Fibroblast of villous mesenchyme (primary cell): Measurements from ENCODE around the gene KLF3. TPM values are rescaled to one million over a fixed set of nuclear protein-coding genes. Genes with fewer than 3 reads are reported as not detected.
A peak's percentile ranks its signal among the peaks of the same experiment; 100 is the strongest.
"Not testable (repeated sequence)": the region's sequence is repeated elsewhere in the genome, so short reads cannot be mapped to it uniquely, and the experiment has no call there.

Source experiments
- DNase-seq: peaks from one replicate; pipeline ENCODE4 v3.0.0-alpha.2; 2010; ENCODE audit warnings: low read depth
- H3K4me3 ChIP-seq: 2 replicates; pipeline ENCODE4 v1.5.1; 2011; ENCODE audit warnings: low read depth, mild to moderate bottlenecking, low read length
- CTCF ChIP-seq: IDR thresholded peaks from 2 replicates; pipeline ENCODE4 v1.5.1; 2012; ENCODE audit warnings: low read depth, mild to moderate bottlenecking, low read length; ENCODE audit not compliant: insufficient read depth
- total RNA-seq: library from RNA; depleted of rRNA; stranded (reverse); fragments of >200 nt; gene quantifications from 2 replicates; pipeline ENCODE4 v1.2.3, GENCODE V29; 2012

KLF3 gene
- total RNA-seq, 1 donor = 24.2 TPM

- no peak for TF ChIP-seq CTCF
- peak; percentile 97 for DNase-seq
- no peak overlapping the region for H3K4me3 ChIP-seq
Measured at GRCh38 chr4:38621028-38621684, 42.8 kb upstream of the KLF3 start.

GRCh38 chr4:38621831-38622230 lies 42.2 kb upstream of the KLF3 start:
- no peak for DNase-seq

GRCh38 chr4:38622340-38622739 lies 41.7 kb upstream of the KLF3 start:
- H3K4me3 ChIP-seq, DNase-seq: not testable (repeated sequence)

More at GRCh38 chr4:38621831-38622230, 42.2 kb upstream of the KLF3 start:
- TF ChIP-seq CTCF = no peak
- no peak overlapping the region for H3K4me3 ChIP-seq

GRCh38 chr4:38623260-38623659 lies 40.7 kb upstream of the KLF3 start:
- no peak for TF ChIP-seq CTCF
- no peak for DNase-seq
- no peak overlapping the region for H3K4me3 ChIP-seq

GRCh38 chr4:38624311-38624710 lies 39.7 kb upstream of the KLF3 start:
- TF ChIP-seq CTCF = no peak
- no peak for DNase-seq
- no peak overlapping the region for H3K4me3 ChIP-seq

GRCh38 chr4:38625508-38625907 lies 38.5 kb upstream of the KLF3 start:
- H3K4me3 ChIP-seq = no peak overlapping the region
- no peak for TF ChIP-seq CTCF
- DNase-seq = no peak

- not testable (repeated sequence) for DNase-seq, H3K4me3 ChIP-seq
Measured at GRCh38 chr4:38626901-38627444, 37.0 kb upstream of the KLF3 start.

GRCh38 chr4:38630519-38630918 lies 33.5 kb upstream of the KLF3 start:
- TF ChIP-seq CTCF = no peak
- H3K4me3 ChIP-seq = no peak overlapping the region
- no peak for DNase-seq
